ENCODE data around the gene KIF5B.

Gene KIF5B

GRCh38 chr10:32004161-32004591 lies 52.0 kb downstream of the KIF5B start:
- H3K27ac ChIP-seq (ENCODE audit: low read length) = no peak overlapping the region
- H2AFZ ChIP-seq (ENCODE audit: low read length) = no peak overlapping the region
- no peaks in the 10 kb centered on the region for H3K9me2 ChIP-seq (replicated peaks; ENCODE audit: insufficient read depth, low read length)
- no peak overlapping the region for H3K4me3 ChIP-seq (ENCODE audit: low read length)
- H3K9ac ChIP-seq (ENCODE audit: low read length) = no peak overlapping the region
- no peaks in the 10 kb centered on the region; the same call in 1 of the 2 replicates for H3K36me3 ChIP-seq (replicated peaks; ENCODE audit: insufficient read depth, low read length)
- peaks cover 8% of the 10 kb centered on the region; the same call in 1 of the 2 replicates for H3F3A ChIP-seq (ENCODE audit: insufficient read depth, low read length)
- no peak overlapping the region for H3K4me2 ChIP-seq (ENCODE audit: low read depth, low read length)
- no peaks in the 10 kb centered on the region for H3K27me3 ChIP-seq (replicated peaks; ENCODE audit: insufficient read depth, low read length)
- H4K20me1 ChIP-seq (ENCODE audit: insufficient read depth, low read length) = no peaks in the 10 kb centered on the region
- no peaks in the 10 kb centered on the region for H3K79me2 ChIP-seq (ENCODE audit: low read length)
- H3K4me1 ChIP-seq (ENCODE audit: low read length) = peaks cover 15% of the 10 kb centered on the region
- TF ChIP-seq CTCF (IDR thresholded peaks at IDR 0.05; ENCODE audit: low read length) (no peak), EZH2phosphoT487 (IDR thresholded peaks at IDR 0.05; ENCODE audit: low read length) (no peak), EZH2 (optimal IDR thresholded peaks at IDR 0.05; ENCODE audit: low read depth, low read length) (no peak)
- DNase-seq = peak; percentile 22
- H3K9me3 ChIP-seq (replicated peaks; ENCODE audit: insufficient read depth, low read length) = no peaks in the 10 kb centered on the region

GRCh38 chr10:32002531-32002930 lies 53.7 kb downstream of the KIF5B start:
- H3K9ac ChIP-seq (ENCODE audit: low read length) = no peak overlapping the region
- no peak overlapping the region for H3K4me2 ChIP-seq (ENCODE audit: low read depth, low read length)
- DNase-seq = no peak
- peaks cover 8% of the 10 kb centered on the region; the same call in 1 of the 2 replicates for H3F3A ChIP-seq (ENCODE audit: insufficient read depth, low read length)
- H3K79me2 ChIP-seq (ENCODE audit: low read length) = no peaks in the 10 kb centered on the region
- no peaks in the 10 kb centered on the region for H3K36me3 ChIP-seq (replicated peaks; ENCODE audit: insufficient read depth, low read length)
- H3K27ac ChIP-seq (ENCODE audit: low read length) = no peak overlapping the region
- H3K27me3 ChIP-seq (replicated peaks; ENCODE audit: insufficient read depth, low read length) = no peaks in the 10 kb centered on the region
- TF ChIP-seq CTCF (IDR thresholded peaks at IDR 0.05; ENCODE audit: low read length) (no peak), EZH2 (optimal IDR thresholded peaks at IDR 0.05; ENCODE audit: low read depth, low read length) (no peak), EZH2phosphoT487 (IDR thresholded peaks at IDR 0.05; ENCODE audit: low read length) (no peak)
- H3K9me2 ChIP-seq (replicated peaks; ENCODE audit: insufficient read depth, low read length) = no peaks in the 10 kb centered on the region
- no peak overlapping the region for H3K4me3 ChIP-seq (ENCODE audit: low read length)
- H2AFZ ChIP-seq (ENCODE audit: low read length) = no peak overlapping the region
- H3K4me1 ChIP-seq (ENCODE audit: low read length) = peaks cover 15% of the 10 kb centered on the region
- H4K20me1 ChIP-seq (ENCODE audit: insufficient read depth, low read length) = no peaks in the 10 kb centered on the region
- H3K9me3 ChIP-seq (replicated peaks; ENCODE audit: insufficient read depth, low read length) = no peaks in the 10 kb centered on the region

DNA sequence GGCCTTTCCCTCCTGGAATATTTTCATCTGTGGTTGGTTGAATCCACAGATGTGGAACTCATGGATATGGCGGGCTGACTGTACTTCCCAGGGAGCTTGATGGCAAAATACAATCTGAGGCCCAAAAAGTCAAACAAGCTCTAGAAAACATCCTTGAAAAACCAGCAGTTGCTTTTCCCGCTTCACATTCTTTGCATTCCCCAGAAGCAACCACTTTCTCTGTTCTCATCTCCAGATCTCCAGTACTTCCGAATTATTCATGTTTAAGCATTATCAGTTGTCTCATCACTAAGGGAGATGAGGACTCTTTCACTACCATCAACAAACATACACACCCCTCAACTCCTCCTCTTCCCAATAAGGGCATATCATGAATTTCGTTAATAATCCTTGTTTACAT lies 55.3 kb downstream of the KIF5B start:
- Histone ChIP-seq H3K9me2 (replicated peaks; ENCODE audit: insufficient read depth, low read length) (no peaks in the 10 kb centered on the region), H3K9ac (ENCODE audit: low read length) (no peak overlapping the region), H2AFZ (ENCODE audit: low read length) (no peak overlapping the region), H3F3A (ENCODE audit: insufficient read depth, low read length) (peaks cover 8% of the 10 kb centered on the region; the same call in 1 of the 2 replicates), H3K79me2 (ENCODE audit: low read length) (no peaks in the 10 kb centered on the region), H3K9me3 (replicated peaks; ENCODE audit: insufficient read depth, low read length) (no peaks in the 10 kb centered on the region), H3K4me2 (ENCODE audit: low read depth, low read length) (no peak overlapping the region), H3K4me3 (ENCODE audit: low read length) (no peak overlapping the region), H3K27ac (ENCODE audit: low read length) (no peak overlapping the region), H3K27me3 (replicated peaks; ENCODE audit: insufficient read depth, low read length) (no peaks in the 10 kb centered on the region), H3K36me3 (replicated peaks; ENCODE audit: insufficient read depth, low read length) (no peaks in the 10 kb centered on the region), H3K4me1 (ENCODE audit: low read length) (peaks cover 15% of the 10 kb centered on the region), H4K20me1 (ENCODE audit: insufficient read depth, low read length) (no peaks in the 10 kb centered on the region)
- no peak for DNase-seq
- TF ChIP-seq CTCF (IDR thresholded peaks at IDR 0.05; ENCODE audit: low read length) (no peak), EZH2 (optimal IDR thresholded peaks at IDR 0.05; ENCODE audit: low read depth, low read length) (no peak)
